ENCODE measurements around the gene ARHGAP21.

ARHGAP21 gene

DNA sequence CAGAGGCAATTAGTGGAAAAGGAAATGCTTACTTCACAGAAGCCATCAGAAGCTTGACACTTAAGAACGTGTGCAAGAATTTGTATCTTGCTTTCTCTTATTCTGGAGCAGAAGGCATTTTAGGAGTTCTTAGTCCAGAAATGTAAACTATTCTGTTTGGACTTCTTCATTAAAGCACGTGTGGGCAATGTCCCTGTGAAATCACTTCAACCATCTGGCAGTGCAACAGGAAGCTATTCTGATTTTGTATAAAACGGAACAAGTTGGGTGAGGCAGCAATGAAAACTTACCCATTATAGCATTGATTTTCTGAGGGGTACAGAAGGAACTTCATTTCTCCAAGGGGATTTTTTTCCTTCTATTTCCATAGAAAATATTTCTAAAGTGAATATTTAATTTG lies 21.3 kb upstream of the ARHGAP21 start:
- WGBS (ENCODE audit: extremely low coverage, insufficient coverage, low lambda C conversion rate) = no CpG with 5 or more reads among the region's 3 CpGs
- no peaks in the 10 kb centered on the region for H3K36me3 ChIP-seq (ENCODE audit: control insufficient read depth, insufficient read depth, low read length)
- no peak overlapping the region for H3K4me2 ChIP-seq (ENCODE audit: low read length)
- H3K23ac ChIP-seq (ENCODE audit: low read length) = no peak overlapping the region
- H3K4me1 ChIP-seq (ENCODE audit: control insufficient read depth, low read depth, low read length) = no peaks in the 10 kb centered on the region
- no peak overlapping the region for H3K4me3 ChIP-seq (ENCODE audit: low read length)
- no peak overlapping the region for H3K18ac ChIP-seq (ENCODE audit: low read length)
- H2BK15ac ChIP-seq (replicated peaks; ENCODE audit: low read depth) = no peak overlapping the region
- no peaks in the 10 kb centered on the region for H3K79me2 ChIP-seq (ENCODE audit: control insufficient read depth, insufficient read depth, low read length)
- H2BK5ac ChIP-seq (ENCODE audit: low read length) = no peak overlapping the region
- H3K27me3 ChIP-seq (ENCODE audit: insufficient read depth, low read length, poor library complexity) = no peaks in the 10 kb centered on the region
- no peak overlapping the region for H4K5ac ChIP-seq (ENCODE audit: low read length)
- H3K27ac ChIP-seq (ENCODE audit: low read depth, low read length) = no peak overlapping the region
- H3K9ac ChIP-seq (ENCODE audit: low read length) = no peak overlapping the region
- H4K8ac ChIP-seq (ENCODE audit: low read depth, low read length) = no peak overlapping the region
- no peak overlapping the region for H2AK5ac ChIP-seq (ENCODE audit: low read length)
- H3K79me1 ChIP-seq (ENCODE audit: low read length) = no peaks in the 10 kb centered on the region
- DNase-seq = no peak
- H3K4ac ChIP-seq (ENCODE audit: low read depth, low read length) = no peak overlapping the region
- H3K56ac ChIP-seq (ENCODE audit: low read length) = no peak overlapping the region
- H2BK120ac ChIP-seq (ENCODE audit: low read depth, low read length) = no peak overlapping the region

- Histone ChIP-seq H3K27me3 (ENCODE audit: insufficient read depth, low read length, poor library complexity) (no peaks in the 10 kb centered on the region), H3K4me1 (ENCODE audit: control insufficient read depth, low read depth, low read length) (no peaks in the 10 kb centered on the region), H3K4me3 (ENCODE audit: low read length) (no peak overlapping the region), H3K18ac (ENCODE audit: low read length) (no peak overlapping the region), H2BK15ac (replicated peaks; ENCODE audit: low read depth) (no peak overlapping the region), H3K56ac (ENCODE audit: low read length) (no peak overlapping the region), H3K4me2 (ENCODE audit: low read length) (no peak overlapping the region), H2AK5ac (ENCODE audit: low read length) (no peak overlapping the region), H3K27ac (ENCODE audit: low read depth, low read length) (no peak overlapping the region), H3K23ac (ENCODE audit: low read length) (no peak overlapping the region), H3K4ac (ENCODE audit: low read depth, low read length) (no peak overlapping the region), H2BK5ac (ENCODE audit: low read length) (no peak overlapping the region), H3K79me1 (ENCODE audit: low read length) (no peaks in the 10 kb centered on the region), H3K9ac (ENCODE audit: low read length) (no peak overlapping the region), H3K79me2 (ENCODE audit: control insufficient read depth, insufficient read depth, low read length) (no peaks in the 10 kb centered on the region), H3K36me3 (ENCODE audit: control insufficient read depth, insufficient read depth, low read length) (no peaks in the 10 kb centered on the region), H2BK120ac (ENCODE audit: low read depth, low read length) (no peak overlapping the region), H4K8ac (ENCODE audit: low read depth, low read length) (no peak overlapping the region), H4K5ac (ENCODE audit: low read length) (no peak overlapping the region)
- WGBS (ENCODE audit: extremely low coverage, insufficient coverage, low lambda C conversion rate) = no CpG with 5 or more reads among the region's 1 CpG
- no peak for DNase-seq
These were observed 17.0 kb upstream of the ARHGAP21 start for GRCh38 chr10:24740714-24741113.

DNA sequence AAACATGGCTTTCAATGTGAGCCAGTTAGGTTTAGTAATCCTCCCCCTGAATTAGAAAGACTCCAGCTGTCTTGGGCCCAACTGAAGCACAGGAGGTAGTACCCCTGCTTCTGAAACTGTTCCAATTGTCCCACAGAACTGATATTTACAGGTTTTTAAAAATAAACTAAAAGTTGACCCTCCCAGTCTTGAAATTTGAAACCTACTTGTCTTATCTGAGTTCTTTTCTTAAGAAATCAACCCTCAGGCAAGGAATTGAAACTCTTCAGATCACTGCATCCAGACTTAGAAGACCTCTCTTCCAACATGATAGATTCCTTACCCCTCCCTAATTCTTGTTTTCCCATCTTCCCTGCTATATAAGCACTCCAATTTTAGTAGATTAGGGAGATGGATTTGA lies 13.3 kb upstream of the ARHGAP21 start:
- Histone ChIP-seq H3K9ac (ENCODE audit: low read length) (no peak overlapping the region), H2BK15ac (replicated peaks; ENCODE audit: low read depth) (no peak overlapping the region), H3K23ac (ENCODE audit: low read length) (no peak overlapping the region), H2BK120ac (ENCODE audit: low read depth, low read length) (no peak overlapping the region), H4K8ac (ENCODE audit: low read depth, low read length) (no peak overlapping the region), H2AK5ac (ENCODE audit: low read length) (no peak overlapping the region), H3K27me3 (ENCODE audit: insufficient read depth, low read length, poor library complexity) (no peaks in the 10 kb centered on the region), H3K4me1 (ENCODE audit: control insufficient read depth, low read depth, low read length) (no peaks in the 10 kb centered on the region), H3K4me2 (ENCODE audit: low read length) (no peak overlapping the region), H4K5ac (ENCODE audit: low read length) (no peak overlapping the region), H3K79me1 (ENCODE audit: low read length) (no peaks in the 10 kb centered on the region), H3K18ac (ENCODE audit: low read length) (no peak overlapping the region), H3K79me2 (ENCODE audit: control insufficient read depth, insufficient read depth, low read length) (no peaks in the 10 kb centered on the region), H2BK5ac (ENCODE audit: low read length) (no peak overlapping the region), H3K4me3 (ENCODE audit: low read length) (no peak overlapping the region), H3K56ac (ENCODE audit: low read length) (no peak overlapping the region), H3K36me3 (ENCODE audit: control insufficient read depth, insufficient read depth, low read length) (no peaks in the 10 kb centered on the region), H3K4ac (ENCODE audit: low read depth, low read length) (no peak overlapping the region), H3K27ac (ENCODE audit: low read depth, low read length) (no peak overlapping the region)
- DNase-seq = peak; percentile 52

DNA sequence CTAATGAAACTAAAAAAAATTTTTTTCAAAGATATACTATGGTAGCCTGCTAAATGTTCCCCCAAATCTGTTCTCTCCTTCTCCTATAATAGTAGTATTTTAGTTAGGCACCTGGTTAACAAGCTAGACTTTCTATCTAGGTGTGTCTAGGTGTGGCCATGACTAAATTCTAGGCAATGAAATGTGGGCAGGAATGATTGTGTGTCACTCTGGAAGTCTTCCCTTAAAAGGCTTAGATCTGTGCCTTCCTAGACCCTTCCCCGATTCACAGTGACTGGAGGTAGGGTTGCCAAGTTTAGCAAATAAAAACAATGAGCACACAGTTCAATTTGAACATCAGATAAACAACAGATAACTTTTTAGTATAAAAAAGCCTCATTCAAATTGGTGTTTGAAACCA lies 8.3 kb upstream of the ARHGAP21 start:
- H3K4me3 ChIP-seq (ENCODE audit: low read length) = no peak overlapping the region
- H3K18ac ChIP-seq (ENCODE audit: low read length) = no peak overlapping the region
- no peak overlapping the region for H3K27ac ChIP-seq (ENCODE audit: low read depth, low read length)
- H3K4me1 ChIP-seq (ENCODE audit: control insufficient read depth, low read depth, low read length) = no peaks in the 10 kb centered on the region
- no peaks in the 10 kb centered on the region for H3K36me3 ChIP-seq (ENCODE audit: control insufficient read depth, insufficient read depth, low read length)
- no peak overlapping the region for H2BK120ac ChIP-seq (ENCODE audit: low read depth, low read length)
- H4K8ac ChIP-seq (ENCODE audit: low read depth, low read length) = no peak overlapping the region
- no peak overlapping the region for H3K9ac ChIP-seq (ENCODE audit: low read length)
- H2AK5ac ChIP-seq (ENCODE audit: low read length) = no peak overlapping the region
- no peak overlapping the region for H3K4me2 ChIP-seq (ENCODE audit: low read length)
- H3K27me3 ChIP-seq (ENCODE audit: insufficient read depth, low read length, poor library complexity) = no peaks in the 10 kb centered on the region
- H3K79me1 ChIP-seq (ENCODE audit: low read length) = no peaks in the 10 kb centered on the region
- no peak overlapping the region for H2BK5ac ChIP-seq (ENCODE audit: low read length)
- H3K23ac ChIP-seq (ENCODE audit: low read length) = no peak overlapping the region
- H3K79me2 ChIP-seq (ENCODE audit: control insufficient read depth, insufficient read depth, low read length) = no peaks in the 10 kb centered on the region
- no peak for DNase-seq
- H4K5ac ChIP-seq (ENCODE audit: low read length) = no peak overlapping the region
- H3K4ac ChIP-seq (ENCODE audit: low read depth, low read length) = no peak overlapping the region
- no CpG with 5 or more reads among the region's 1 CpG for WGBS (ENCODE audit: extremely low coverage, insufficient coverage, low lambda C conversion rate)
- H2BK15ac ChIP-seq (replicated peaks; ENCODE audit: low read depth) = no peak overlapping the region
- no peak overlapping the region for H3K56ac ChIP-seq (ENCODE audit: low read length)

DNA sequence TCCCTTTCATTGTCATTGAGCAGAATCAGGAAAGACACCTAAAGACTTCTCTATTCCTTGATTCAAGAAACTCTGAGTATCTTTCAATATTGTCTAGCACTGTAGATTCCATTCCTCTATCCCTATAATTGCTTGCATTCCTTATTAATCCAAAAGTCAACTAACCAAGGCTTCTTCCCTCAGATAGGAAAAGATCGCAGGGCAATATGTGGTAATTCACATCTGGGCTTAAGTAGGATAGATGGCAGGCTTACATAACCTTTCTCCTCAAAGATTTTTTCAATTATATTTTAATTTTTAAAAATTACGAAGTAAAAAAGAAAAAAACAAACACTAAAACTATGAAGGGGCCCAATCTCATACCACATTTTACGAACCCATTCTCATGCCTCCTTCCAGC lies 7.1 kb upstream of the ARHGAP21 start:
- no peak overlapping the region for H4K8ac ChIP-seq (ENCODE audit: low read depth, low read length)
- no peak overlapping the region for H3K56ac ChIP-seq (ENCODE audit: low read length)
- no peak overlapping the region for H3K18ac ChIP-seq (ENCODE audit: low read length)
- no peaks in the 10 kb centered on the region for H3K79me2 ChIP-seq (ENCODE audit: control insufficient read depth, insufficient read depth, low read length)
- H3K4me3 ChIP-seq (ENCODE audit: low read length) = no peak overlapping the region
- H3K27me3 ChIP-seq (ENCODE audit: insufficient read depth, low read length, poor library complexity) = no peaks in the 10 kb centered on the region
- no peak overlapping the region for H3K27ac ChIP-seq (ENCODE audit: low read depth, low read length)
- no peak overlapping the region for H2BK5ac ChIP-seq (ENCODE audit: low read length)
- H3K23ac ChIP-seq (ENCODE audit: low read length) = no peak overlapping the region
- no peaks in the 10 kb centered on the region for H3K79me1 ChIP-seq (ENCODE audit: low read length)
- no CpG with 5 or more reads among the region's 3 CpGs for WGBS (ENCODE audit: extremely low coverage, insufficient coverage, low lambda C conversion rate)
- H4K5ac ChIP-seq (ENCODE audit: low read length) = no peak overlapping the region
- H3K4ac ChIP-seq (ENCODE audit: low read depth, low read length) = no peak overlapping the region
- H2BK120ac ChIP-seq (ENCODE audit: low read depth, low read length) = no peak overlapping the region
- no peak overlapping the region for H2BK15ac ChIP-seq (replicated peaks; ENCODE audit: low read depth)
- no peaks in the 10 kb centered on the region for H3K36me3 ChIP-seq (ENCODE audit: control insufficient read depth, insufficient read depth, low read length)
- H3K4me2 ChIP-seq (ENCODE audit: low read length) = no peak overlapping the region
- no peak for DNase-seq
- H2AK5ac ChIP-seq (ENCODE audit: low read length) = no peak overlapping the region
- H3K4me1 ChIP-seq (ENCODE audit: control insufficient read depth, low read depth, low read length) = no peaks in the 10 kb centered on the region
- H3K9ac ChIP-seq (ENCODE audit: low read length) = no peak overlapping the region

- Histone ChIP-seq H4K5ac (ENCODE audit: low read length) (no peak overlapping the region), H3K27me3 (ENCODE audit: insufficient read depth, low read length, poor library complexity) (no peaks in the 10 kb centered on the region), H2BK5ac (ENCODE audit: low read length) (no peak overlapping the region), H3K9ac (ENCODE audit: low read length) (no peak overlapping the region), H3K4me1 (ENCODE audit: control insufficient read depth, low read depth, low read length) (no peaks in the 10 kb centered on the region), H3K23ac (ENCODE audit: low read length) (no peak overlapping the region), H3K56ac (ENCODE audit: low read length) (peak overlapping the region; percentile 70), H3K79me1 (ENCODE audit: low read length) (no peaks in the 10 kb centered on the region), H2BK120ac (ENCODE audit: low read depth, low read length) (no peak overlapping the region), H3K4ac (ENCODE audit: low read depth, low read length) (no peak overlapping the region), H2AK5ac (ENCODE audit: low read length) (no peak overlapping the region), H2BK15ac (replicated peaks; ENCODE audit: low read depth) (no peak overlapping the region), H4K8ac (ENCODE audit: low read depth, low read length) (no peak overlapping the region), H3K4me2 (ENCODE audit: low read length) (no peak overlapping the region), H3K36me3 (ENCODE audit: control insufficient read depth, insufficient read depth, low read length) (no peaks in the 10 kb centered on the region), H3K79me2 (ENCODE audit: control insufficient read depth, insufficient read depth, low read length) (no peaks in the 10 kb centered on the region), H3K27ac (ENCODE audit: low read depth, low read length) (no peak overlapping the region), H3K4me3 (ENCODE audit: low read length) (no peak overlapping the region), H3K18ac (ENCODE audit: low read length) (peak overlapping the region; percentile 61)
- no CpG with 5 or more reads among the region's 9 CpGs for whole genome bisulfite sequencing (ENCODE audit: extremely low coverage, insufficient coverage, low lambda C conversion rate)
- peak; percentile 84 for DNase-seq
These were observed 4.1 kb upstream of the ARHGAP21 start for GRCh38 chr10:24727786-24728185.

Measured in mesendoderm (in vitro differentiated cells).